Smooth muscle cell (in vitro differentiated cells): Measurements from ENCODE around the gene ZNF160. TPM values are rescaled to one million over a fixed set of nuclear protein-coding genes. Genes with fewer than 3 reads are reported as not detected.

ENCODE experiments used
- DNase-seq: peaks from one replicate; lab custom pipeline; 2025; ENCODE audit not compliant: unreplicated experiment; lab: John Stamatoyannopoulos, UW
- H2AFZ ChIP-seq: fragments of 200-600 bp; sonication (generic); 2 replicates; pipeline ENCODE4 v1.6.0; 2016; ENCODE audit warnings: antibody characterized with exemption, low read depth, mild to moderate bottlenecking
- H3F3A ChIP-seq: fragments of 200-600 bp; sonication (generic); 2 replicates; pipeline ENCODE4 v1.6.0; 2017; ENCODE audit warnings: antibody characterized with exemption, low read depth
- H3K27ac ChIP-seq: fragments of 200-600 bp; sonication (generic); 2 replicates; pipeline ENCODE4 v1.5.1; 2016; ENCODE audit warnings: low read depth, mild to moderate bottlenecking
- H3K27me3 ChIP-seq: fragments of 200-600 bp; sonication (generic); 2 replicates; pipeline ENCODE4 v1.6.1; 2016; ENCODE audit warnings: low read depth, mild to moderate bottlenecking
- H3K36me3 ChIP-seq: fragments of 200-600 bp; sonication (generic); 2 replicates; pipeline ENCODE4 v1.5.1; 2016; ENCODE audit warnings: low read depth
- H3K4me1 ChIP-seq: fragments of 200-600 bp; sonication (generic); 2 replicates; pipeline ENCODE4 v1.5.1; 2016; ENCODE audit warnings: low read depth
- H3K4me2 ChIP-seq: fragments of 200-600 bp; sonication (generic); 2 replicates; pipeline ENCODE4 v1.6.0; 2016; ENCODE audit warnings: mild to moderate bottlenecking
- H3K4me3 ChIP-seq: fragments of 200-600 bp; sonication (generic); 2 replicates; pipeline ENCODE4 v1.5.1; 2016; ENCODE audit warnings: mild to moderate bottlenecking
- H3K79me2 ChIP-seq: fragments of 200-600 bp; sonication (generic); 2 replicates; pipeline ENCODE4 v1.6.0; 2016; ENCODE audit warnings: low read depth, mild to moderate bottlenecking
- H3K9ac ChIP-seq: fragments of 200-600 bp; sonication (generic); 2 replicates; pipeline ENCODE4 v1.6.0; 2016; ENCODE audit warnings: low read depth
- H3K9me3 ChIP-seq: fragments of 200-600 bp; sonication (generic); replicated peaks from 2 replicates; pipeline ENCODE4 v1.5.1; 2016; ENCODE audit warnings: low read depth
- H4K20me1 ChIP-seq: fragments of 200-600 bp; sonication (generic); 2 replicates; pipeline ENCODE4 v1.6.0; 2016; ENCODE audit warnings: low read depth
- CTCF ChIP-seq: fragments of 200-600 bp; sonication (generic); IDR thresholded peaks from 2 replicates; pipeline ENCODE4 v1.5.1; 2017; ENCODE audit warnings: borderline replicate concordance, mild to moderate bottlenecking, antibody characterized with exemption; ENCODE audit not compliant: insufficient read depth, poor library complexity, severe bottlenecking
- WGBS: methylation state at CpG from one replicate; pipeline ENCODE4 v1.1.7; 2016; ENCODE audit warnings: low lambda C conversion rate; 5-methylcytosine and 5-hydroxymethylcytosine counted together
- polyA plus RNA-seq: library from polyadenylated mRNA; unstranded; fragments of >200 nt; fragmentation: Nextera tagmentation; extraction: Ambion mirVana; gene quantifications from 2 replicates; pipeline ENCODE4 v1.2.1, GENCODE V29; 2016
- total RNA-seq: library from RNA; depleted of rRNA; stranded (reverse); fragments of >200 nt; gene quantifications from 2 replicates; pipeline ENCODE4 v1.2.3, GENCODE V29; 2014

Gene ZNF160
- 36.0 and 37.8 TPM in 2 replicates for total RNA-seq
- 18.5 and 22.3 TPM in 2 replicates for polyA plus RNA-seq

GRCh38 chr19:53103234-53104203 is at the start of gene ZNF160:
TSS of gene ZNF160 (minus strand) at chr19:53103422. CDS start at chr19:53086276, 17,146 bp downstream.
- Histone ChIP-seq H3K79me2 (peaks cover 43% of the 10 kb centered on the region), H2AFZ (peak within 1 kb of the TSS; percentile 39), H3K4me3 (peak within 1 kb of the TSS; percentile 63), H3K4me1 (peaks cover 12% of the 10 kb centered on the region), H3F3A (peaks cover 4% of the 10 kb centered on the region), H3K27ac (peak within 1 kb of the TSS; percentile 72), H3K27me3 (no peaks in the 10 kb centered on the region), H3K36me3 (peaks cover 7% of the 10 kb centered on the region), H4K20me1 (peaks cover 39% of the 10 kb centered on the region), H3K9me3 (no peaks in the 10 kb centered on the region), H3K9ac (peak within 1 kb of the TSS; percentile 66), H3K4me2 (peak within 1 kb of the TSS; percentile 92)
- peak; percentile 95 for DNase-seq
- 5% methylated on average over 46 of the region's 67 CpGs for WGBS
- TF ChIP-seq CTCF, result no peak

DNA sequence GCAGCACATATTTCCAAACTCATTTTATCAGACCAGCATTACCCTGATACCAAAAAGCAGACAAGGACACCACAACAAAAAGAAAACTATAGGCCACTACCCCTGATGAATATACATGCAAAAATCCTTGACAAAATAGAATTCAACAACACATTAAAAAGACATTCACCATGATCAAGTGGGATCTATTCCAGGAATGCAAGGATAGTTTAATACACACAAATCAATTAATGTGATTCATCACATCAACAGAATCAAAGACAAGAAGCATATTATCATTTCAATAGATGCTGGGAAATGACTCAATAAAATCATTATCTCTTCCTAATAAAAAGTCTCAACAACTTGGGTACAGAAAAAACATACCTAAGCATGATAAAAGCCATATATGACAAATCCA is 44.4 kb upstream of the ZNF160 start:
- Histone ChIP-seq H3K4me1 (no peaks in the 10 kb centered on the region), H3K9ac (no peak overlapping the region), H3F3A (no peaks in the 10 kb centered on the region), H3K36me3 (peaks cover 69% of the 10 kb centered on the region), H4K20me1 (no peaks in the 10 kb centered on the region), H3K79me2 (no peaks in the 10 kb centered on the region), H3K27ac (no peak overlapping the region), H3K4me2 (no peak overlapping the region), H3K27me3 (no peaks in the 10 kb centered on the region), H2AFZ (no peak overlapping the region), H3K4me3 (no peak overlapping the region), H3K9me3 (peaks cover 51% of the 10 kb centered on the region)
- no peak for TF ChIP-seq CTCF
- DNase-seq, result no peak

DNA sequence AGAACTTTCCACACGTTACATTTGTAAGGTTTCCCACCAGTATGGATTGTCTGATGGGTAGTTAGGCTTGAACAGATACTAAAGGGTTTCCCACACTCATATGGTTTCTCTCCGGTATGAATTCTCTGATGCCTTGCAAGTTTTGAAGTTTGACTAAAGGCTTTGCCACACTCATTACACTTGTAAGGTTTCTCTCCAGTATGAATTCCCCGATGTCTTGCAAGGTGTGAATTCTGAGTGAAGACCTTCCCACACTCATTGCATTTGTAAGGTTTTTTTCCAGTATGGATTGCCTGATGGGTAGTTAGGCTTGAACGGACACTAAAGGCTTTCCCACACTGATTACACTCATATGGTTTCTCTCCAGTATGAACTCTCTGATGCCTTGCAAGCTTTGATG is 37.1 kb upstream of the ZNF160 start:
- Histone ChIP-seq H3K4me3 (no peak overlapping the region), H3K79me2 (no peaks in the 10 kb centered on the region), H2AFZ (no peak overlapping the region), H4K20me1 (no peaks in the 10 kb centered on the region), H3K4me1 (no peaks in the 10 kb centered on the region), H3K27ac (no peak overlapping the region), H3K9me3 (peaks cover 57% of the 10 kb centered on the region), H3K4me2 (no peak overlapping the region), H3F3A (no peaks in the 10 kb centered on the region), H3K27me3 (no peaks in the 10 kb centered on the region), H3K9ac (no peak overlapping the region), H3K36me3 (peaks cover 52% of the 10 kb centered on the region)
- no peak for TF ChIP-seq CTCF
- WGBS, result 98% methylated on average over 4 of the region's 4 CpGs
- no peak for DNase-seq
